Hematopoietic multipotent progenitor cell treated with erythropoietin and hydrocortisone succinate and interleukin-3 and kit ligand, for 4 days (in vitro differentiated cells): ENCODE results near the gene RCE1.

Source experiments
- DNase-seq: peaks from one replicate; pipeline ENCODE4 v3.0.0-alpha.2; 2015

The RCE1 gene

DNA sequence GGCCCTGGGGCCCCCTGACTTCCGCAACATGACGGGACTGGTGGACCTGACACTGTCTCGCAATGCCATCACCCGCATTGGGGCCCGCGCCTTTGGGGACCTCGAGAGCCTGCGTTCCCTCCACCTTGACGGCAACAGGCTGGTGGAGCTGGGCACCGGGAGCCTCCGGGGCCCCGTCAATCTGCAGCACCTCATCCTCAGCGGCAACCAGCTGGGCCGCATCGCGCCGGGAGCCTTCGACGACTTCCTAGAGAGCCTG lies 14.6 kb downstream of the RCE1 start:
- DNase-seq = no peak

DNA sequence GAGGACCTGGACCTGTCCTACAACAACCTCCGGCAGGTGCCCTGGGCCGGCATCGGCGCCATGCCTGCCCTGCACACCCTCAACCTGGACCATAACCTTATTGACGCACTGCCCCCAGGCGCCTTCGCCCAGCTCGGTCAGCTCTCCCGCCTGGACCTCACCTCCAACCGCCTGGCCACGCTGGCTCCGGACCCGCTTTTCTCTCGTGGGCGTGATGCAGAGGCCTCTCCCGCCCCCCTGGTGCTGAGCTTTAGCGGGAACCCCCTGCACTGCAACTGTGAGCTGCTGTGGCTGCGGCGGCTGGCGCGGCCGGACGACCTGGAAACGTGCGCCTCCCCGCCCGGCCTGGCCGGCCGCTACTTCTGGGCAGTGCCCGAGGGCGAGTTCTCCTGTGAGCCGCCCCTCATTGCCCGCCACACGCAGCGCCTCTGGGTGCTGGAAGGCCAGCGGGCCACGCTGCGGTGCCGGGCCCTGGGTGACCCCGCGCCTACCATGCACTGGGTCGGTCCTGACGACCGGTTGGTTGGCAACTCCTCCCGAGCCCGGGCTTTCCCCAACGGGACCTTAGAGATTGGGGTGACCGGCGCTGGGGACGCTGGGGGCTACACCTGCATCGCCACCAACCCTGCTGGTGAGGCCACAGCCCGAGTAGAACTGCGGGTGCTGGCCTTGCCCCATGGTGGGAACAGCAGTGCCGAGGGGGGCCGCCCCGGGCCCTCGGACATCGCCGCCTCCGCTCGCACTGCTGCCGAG lies 15.1 kb downstream of the RCE1 start:
- no peak for DNase-seq

DNA sequence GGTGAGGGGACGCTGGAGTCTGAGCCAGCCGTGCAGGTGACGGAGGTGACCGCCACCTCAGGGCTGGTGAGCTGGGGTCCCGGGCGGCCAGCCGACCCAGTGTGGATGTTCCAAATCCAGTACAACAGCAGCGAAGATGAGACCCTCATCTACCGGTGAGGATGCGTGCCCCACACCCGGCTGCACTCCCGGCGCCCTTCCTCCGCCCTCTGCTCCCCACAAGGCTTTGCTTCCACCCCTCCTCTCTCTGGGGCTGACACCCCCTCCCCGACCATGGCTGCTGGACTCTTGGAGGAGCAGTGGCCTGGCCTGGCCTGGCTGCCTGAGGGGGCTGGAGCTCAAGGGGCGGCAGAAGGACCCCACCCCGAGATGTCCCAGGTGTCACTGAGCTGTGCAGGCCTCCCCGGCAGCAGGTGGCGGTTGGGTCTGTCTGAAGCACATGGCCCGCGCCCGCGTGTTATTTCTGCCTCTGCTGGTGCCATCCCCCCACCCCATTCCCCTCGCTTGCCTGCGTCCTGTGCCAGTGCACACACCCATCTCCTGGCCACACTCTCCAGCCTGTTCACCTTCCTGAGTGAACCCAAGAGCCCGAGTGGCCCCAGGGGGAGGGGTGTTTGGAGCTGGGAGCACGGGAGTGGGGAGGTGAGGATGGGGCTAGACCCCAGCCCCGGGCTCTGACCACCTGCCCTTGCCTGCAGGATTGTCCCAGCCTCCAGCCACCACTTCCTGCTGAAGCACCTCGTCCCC lies 15.9 kb downstream of the RCE1 start:
- no peak for DNase-seq

DNA sequence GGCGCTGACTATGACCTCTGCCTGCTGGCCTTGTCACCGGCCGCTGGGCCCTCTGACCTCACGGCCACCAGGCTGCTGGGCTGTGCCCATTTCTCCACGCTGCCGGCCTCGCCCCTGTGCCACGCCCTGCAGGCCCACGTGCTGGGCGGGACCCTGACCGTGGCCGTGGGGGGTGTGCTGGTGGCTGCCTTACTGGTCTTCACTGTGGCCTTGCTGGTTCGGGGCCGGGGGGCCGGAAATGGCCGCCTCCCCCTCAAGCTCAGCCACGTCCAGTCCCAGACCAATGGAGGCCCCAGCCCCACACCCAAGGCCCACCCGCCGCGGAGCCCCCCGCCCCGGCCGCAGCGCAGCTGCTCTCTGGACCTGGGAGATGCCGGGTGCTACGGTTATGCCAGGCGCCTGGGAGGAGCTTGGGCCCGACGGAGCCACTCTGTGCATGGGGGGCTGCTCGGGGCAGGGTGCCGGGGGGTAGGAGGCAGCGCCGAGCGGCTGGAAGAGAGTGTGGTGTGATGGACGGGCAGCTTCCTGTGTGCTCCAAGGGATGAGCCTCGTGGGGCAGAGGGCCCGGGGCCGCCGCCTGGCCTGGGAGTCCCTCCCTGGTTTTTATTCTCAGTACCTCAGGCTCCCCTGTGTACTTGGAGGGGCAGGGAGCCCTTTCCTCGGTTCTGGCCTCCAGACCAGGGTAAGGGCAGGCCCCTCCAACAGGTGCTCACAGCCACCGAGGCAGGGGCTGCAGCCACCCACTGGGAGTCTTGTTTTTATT lies 16.6 kb downstream of the RCE1 start:
- no peak for DNase-seq

DNA sequence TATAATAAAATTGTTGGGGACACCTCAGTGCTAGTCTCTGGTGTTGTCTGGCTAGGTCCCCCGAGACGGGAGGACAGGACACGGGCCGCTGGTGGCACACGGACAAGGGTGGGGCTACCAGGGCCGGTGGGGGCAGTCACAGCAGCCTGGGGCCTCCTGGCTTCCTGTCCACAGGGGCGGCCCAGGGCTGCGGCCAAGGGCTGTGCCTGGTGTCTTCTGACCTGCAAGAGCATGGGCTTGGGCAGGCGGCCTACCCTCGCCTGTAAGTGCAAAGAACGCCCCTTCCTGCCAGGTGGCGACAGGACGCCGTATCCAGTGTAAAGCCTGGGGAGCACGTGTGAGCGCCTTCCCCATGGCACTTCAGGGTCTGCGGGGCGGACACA lies 17.2 kb downstream of the RCE1 start:
- DNase-seq = no peak

DNA sequence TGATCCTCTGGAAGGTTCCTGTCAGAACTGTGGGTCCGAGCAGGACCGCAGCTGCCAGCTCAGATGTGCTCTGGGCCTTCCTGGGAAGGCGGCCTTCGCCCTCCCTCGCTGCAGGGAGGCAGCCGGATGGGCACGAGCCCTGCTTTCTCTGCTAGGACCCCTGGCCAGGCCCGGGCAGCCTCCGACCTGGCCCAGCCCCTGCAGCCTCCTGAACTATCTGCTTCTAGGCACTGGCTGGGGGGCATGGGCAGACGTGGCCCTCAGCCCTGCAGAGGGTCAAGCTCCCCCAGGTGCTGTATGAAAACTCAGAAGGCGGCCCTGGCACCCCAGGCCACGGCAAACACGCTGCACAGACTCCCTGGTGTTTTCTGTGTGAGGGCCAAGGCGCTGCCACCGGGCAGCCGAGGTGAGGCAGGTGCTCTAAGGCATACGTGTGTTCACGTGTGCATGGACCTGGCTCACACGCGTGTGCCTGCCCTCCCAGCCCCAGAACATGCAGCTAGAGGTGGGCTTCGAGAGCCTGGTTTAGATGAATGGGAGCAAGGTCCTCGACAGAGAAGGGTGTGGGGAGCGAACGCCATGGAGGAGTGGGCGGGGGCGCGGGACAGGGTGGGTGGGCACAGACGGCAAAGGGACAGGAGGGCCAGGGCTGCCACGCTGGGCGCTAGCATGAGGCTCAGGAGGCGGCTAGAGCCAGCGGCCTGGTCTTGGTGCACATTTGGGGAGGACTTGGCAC lies 18.0 kb downstream of the RCE1 start:
- DNase-seq = no peak

DNA sequence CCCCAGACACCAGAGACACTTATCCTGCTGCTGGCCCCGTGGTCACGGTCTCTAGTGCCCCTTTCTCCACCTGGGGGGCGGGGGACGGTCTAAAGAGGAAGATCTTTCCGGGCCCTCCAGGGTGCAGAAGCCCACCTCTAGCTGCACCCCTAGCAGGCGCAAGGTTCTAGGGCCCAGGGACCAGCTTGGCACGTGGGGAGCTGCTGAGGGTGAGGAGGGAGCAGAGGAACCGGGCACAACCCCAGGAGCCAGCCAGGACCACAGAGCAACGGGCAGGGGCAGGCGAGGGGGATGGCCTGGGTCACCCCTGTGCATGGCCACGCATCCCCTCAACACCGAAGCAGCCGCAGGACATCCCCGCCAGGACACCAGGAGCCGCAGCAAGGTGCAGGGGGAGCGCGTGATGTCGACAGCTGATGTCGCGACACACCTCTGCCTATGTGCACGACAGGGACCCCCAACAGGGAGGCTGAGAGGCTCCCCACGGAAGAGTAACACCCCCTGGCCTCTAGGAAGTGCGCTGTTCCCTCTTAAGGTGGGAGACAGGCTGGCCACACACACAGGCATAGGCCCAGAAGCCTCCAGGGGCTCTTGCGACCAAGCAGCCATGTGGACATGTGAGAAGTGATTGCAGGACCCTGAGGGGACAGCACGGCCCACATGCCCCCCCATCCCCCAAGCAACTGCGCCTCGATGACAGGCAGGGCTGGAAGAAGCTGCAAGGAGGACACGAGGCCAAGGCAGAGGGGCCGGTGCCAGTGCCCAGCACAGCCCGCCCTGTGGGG lies 18.7 kb downstream of the RCE1 start:
- DNase-seq = no peak

DNA sequence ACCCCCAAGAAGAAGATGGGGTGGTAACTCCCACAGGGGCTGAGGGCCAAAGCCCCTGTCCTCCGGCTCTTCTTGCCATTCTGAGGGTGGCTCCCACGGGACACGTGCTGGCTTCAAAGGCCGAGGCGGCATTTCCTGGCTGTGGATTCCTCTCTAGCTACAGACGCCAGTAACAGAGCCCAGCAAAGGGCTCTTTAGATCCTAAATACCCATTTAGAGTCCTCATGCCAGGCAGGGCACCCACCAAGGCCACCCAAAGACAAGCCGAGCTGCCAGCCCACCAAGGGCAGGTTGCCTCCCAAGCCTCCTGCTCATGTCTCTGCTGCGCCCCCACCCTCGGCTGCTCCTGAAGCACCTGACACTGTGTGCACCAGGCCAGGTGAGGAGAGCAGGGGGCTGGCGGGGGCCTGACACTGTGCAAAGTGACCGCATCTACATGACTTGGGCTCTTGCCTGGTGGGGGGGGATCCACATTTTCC lies 19.4 kb downstream of the RCE1 start:
- no peak for DNase-seq

DNA sequence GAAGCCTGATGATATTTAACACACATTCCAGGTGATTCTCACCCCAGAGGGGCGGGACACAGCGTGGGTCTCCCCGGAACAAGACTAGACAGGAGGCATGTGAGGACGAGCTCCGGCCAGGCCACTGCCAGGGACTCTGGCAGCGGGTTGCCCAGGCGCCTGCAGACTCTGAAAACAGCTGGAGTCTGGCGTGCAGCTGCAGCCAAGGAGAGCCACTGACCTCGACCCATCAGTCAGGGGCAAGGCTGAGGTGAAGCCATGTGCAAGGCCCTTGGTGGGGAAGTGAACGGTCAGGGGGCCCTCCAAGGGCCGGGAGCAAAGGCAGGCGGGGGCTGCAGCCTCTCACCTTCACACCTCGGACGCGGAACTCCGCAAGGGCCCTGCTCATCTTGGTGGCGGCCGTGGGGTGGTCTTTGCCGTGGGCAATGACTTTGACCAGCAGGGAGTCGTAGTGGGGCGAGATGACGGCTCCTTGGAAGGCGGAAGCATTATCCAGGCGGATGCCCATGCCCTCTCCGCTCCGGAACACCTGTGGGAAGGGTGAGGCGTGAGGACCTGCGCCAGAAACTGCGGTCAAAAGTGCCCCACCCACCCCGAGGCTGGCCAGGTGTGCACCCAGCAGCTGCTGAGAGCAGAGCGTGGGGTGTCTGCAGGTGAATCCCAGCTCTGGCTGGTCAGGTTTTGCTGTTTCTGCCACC lies 20.3 kb downstream of the RCE1 start:
- DNase-seq = no peak

DNA sequence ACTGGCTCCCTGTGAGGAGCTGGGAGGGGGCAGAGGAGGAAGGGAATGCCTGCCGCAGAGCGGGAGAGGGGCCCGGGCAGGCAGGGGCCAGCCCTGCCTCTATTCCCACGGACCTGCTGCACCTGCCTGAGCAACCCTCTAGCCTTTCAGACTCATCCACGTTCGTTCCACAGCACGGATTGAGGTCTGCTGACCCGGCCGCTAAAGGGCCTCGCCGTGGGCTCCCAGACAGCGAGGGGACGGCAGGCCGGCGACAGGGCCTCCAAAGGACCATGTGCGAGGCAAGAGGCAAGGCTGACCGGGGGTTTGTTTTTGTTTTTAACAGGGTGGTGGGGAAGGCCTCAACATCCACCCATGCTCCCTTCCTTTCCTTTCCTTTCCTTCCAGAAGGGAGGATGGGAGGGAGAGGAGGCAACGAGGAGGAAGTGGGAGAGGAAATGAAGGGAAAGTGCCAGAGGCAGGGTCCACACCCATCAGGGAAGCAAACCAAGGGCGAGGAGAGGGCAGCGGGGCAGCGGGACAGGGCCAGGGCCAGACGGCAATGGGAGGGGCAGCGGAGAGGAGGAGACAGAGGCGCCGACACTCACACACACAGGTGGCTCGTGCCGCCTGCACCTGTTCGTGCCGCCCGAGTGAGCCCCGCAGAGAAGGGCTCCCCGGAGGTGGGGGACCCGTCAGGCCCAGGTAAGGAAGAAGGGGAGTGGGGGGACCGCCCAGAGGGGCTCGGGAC lies 21.1 kb downstream of the RCE1 start:
- no peak for DNase-seq

DNA sequence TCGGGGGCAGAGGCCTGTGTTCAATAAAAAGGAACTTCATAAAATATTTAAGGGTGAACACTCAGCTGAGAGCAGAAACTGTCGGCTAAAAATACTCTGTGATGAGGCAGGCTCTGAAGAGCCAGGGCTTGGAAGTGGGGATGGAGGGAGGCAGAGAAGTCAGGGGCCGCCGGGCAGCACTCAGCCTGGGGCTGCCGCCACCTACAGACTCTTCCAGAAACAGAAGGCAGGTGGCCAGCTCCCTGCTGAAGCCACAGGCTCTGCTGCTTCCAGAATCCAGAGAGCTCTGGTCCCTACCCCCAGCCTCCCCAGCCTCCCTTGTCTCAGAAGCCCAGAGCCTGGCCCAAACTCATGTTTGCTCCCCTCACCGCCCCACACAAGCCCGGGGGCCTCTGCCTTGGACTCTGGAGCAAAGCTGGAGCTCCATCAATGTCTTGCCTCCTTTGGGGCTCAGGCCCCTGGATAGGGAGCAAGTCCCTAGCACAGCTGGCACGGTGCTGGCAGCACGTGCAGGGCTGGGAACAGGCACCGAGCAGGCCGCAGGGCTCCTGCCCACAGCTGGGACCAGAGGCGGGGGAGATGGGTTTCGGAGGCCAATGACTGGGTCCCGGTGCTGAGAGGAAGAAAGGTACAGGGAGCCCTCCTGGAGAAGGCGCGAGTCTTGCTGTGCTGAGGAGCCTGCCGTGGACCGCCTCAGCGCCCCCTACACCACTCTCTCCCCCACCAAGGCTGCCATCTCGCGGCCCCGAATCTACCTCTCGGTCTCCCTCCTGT lies 21.9 kb downstream of the RCE1 start:
- no peak for DNase-seq

DNA sequence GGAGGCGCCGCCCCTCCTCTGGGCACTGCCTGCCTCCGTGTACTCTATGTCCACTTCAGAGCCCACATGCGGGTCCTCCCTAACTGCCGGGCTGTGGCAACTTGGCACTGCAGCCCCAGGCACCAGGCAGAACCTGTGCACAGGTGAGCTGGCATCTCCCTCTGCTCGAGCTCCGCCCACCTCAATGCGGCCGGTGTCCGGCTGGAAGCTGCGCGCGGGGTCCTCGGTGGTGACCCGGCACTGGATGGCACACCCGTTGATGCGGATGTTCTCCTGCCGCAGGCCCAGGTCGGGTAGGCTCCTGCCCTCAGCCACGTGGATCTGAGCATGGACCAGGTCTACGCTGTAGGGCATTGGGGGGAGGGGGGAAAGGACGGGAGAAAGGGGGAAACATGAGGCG lies 22.8 kb downstream of the RCE1 start:
- DNase-seq = no peak

DNA sequence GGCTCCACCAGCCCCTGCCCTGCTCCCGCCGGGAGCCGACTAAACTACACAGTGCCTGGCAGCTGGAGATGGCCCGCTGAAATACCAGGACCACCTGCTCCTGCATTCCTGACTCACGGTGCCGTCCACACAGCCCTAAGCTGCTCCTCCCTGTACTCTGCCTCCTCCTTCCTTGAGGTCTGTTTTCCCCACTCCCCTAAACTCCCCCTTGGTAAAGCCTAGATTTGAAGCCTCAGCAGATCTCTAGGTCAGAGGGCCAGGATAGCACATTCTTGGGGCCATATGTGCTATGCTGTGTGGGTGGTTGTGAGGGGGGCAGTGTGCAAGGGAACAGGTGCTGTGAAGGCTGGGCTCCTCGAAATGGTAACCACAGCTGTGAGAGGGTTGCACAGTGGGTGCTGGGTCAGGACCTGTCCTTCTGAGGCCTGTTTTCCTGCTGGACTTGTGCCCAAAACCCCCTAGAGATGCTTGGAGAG lies 23.3 kb downstream of the RCE1 start:
- no peak for DNase-seq

DNA sequence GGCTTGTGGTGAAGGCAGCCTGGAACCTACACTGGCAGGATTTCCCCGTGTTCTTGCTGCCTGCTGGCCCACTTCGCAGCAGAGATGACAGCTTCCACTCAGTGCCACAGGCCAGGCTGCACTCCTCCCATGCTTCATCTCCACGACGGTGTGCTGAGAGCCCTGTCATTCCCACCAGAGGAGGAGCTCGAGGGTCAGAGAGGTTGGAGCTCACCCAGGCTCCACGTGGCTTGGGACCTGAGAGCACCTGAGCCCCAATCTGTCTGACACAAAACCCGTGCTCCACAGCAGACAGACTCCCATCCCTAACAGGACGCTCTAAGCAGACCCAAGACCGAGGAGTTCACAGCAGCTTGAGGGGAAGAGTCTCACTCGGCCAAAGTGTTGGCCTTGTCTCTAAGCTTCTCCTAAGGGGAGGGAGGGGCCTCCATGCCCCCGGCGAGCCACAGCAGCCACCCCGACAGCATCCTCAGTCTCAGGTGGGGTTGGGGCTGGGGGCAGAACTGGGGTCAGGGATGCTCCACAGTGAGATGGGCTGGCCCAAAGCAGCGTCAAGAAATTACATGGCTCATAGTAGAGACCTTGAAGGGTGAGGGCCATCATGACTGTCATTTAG lies 24.3 kb downstream of the RCE1 start:
- DNase-seq = no peak

DNA sequence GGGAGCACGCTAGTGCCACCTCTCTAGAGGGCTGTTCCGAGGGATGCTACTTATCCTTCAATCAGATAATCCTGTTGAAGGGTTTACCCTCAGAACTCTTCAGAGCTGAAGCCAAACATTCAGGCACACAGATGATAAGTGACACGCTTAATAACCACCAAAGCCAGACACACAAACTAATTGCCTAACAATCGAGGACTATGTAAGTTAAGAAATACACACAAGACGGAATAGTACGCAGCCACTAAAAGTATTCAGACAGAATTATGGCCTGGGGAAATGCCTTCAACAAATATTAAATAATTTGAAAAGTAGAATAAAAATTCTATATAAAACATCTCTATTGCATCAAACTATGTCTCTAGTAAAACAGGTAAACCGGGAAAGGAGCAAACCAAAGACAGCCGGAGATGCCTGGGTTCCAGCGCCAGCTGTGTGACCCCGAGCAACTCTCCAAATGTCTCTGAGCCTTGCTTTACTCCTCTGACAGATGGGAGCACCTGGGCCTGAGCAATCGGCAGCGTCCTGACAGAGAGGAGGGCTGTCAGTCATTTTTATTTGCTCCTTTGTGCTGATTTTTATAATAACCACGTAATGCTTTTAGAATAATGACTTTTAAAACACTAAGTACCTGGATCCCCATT lies 25.0 kb downstream of the RCE1 start:
- no peak for DNase-seq

DNA sequence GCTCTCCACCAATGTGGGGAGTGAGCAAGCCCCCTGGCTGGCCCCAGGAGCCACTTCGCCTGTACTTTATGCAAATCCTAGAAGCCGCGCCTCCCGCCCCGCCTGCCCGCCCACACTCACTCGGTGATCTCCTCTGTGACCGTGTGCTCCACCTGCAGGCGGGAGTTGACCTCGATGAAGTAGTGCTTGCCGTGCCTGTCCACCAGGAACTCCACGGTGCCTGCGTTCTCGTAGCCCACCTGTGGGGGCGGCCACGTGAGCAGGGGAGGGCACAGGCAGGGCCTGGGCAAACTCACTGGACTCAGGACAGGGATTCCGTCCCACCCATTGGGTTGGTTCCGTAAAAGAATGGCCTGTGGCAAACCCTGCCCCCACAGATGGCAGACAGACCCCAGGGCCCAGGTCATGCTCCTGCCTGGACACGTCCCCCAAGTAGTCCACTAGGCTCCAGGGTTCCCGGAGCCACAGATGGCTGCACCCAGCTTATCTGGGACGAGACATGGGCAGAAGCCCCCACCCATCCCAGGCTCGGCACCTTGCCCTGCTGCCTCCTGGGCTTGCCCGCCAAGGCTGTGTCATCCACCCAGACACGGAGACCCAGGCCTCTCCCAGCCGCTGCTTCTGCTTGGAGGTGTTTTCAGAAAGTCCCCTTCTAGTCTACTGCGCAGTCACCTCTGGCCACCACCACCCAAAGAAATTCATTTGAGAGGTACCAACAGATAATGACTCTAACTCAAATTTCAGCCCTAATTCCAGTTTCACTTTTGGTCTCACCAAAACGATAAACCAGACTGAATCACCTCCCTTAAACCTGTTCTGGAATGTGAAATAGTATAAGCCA lies 25.7 kb downstream of the RCE1 start:
- DNase-seq = peak; percentile 90

DNA sequence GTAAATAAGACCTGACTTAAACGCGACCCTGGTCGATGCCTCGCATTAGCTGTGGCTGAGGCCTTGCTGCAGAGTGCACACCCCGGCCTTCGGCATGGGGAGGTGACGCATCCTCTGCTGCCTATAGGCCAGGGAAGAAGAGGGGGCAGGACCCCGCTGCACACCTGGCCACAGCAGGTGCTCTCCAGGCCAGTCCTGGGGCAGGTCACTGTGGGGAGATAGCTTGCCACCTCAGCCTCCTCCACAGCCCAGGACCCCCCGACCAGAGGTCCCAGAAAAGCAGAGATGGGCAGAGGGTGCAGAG lies 26.3 kb downstream of the RCE1 start:
- no peak for DNase-seq

DNA sequence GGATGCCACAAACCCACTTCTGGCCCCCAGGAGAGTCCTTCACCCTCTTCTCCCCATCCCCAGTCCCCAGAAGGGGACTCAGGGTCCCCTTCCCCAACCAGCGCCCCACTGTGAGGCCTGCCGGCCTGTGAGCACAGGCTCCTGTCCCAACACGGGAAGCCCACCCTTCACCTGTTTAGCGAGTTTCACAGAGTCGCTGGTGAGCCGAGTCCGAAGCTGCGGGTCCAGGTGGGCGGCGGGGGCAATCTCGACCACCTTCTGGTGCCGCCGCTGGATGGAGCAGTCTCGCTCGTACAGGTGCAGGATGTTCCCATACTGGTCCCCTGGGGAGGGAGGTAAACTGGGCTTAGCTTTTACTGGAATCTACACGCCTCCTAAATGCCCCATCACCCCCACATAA lies 26.9 kb downstream of the RCE1 start:
- no peak for DNase-seq
